Neural progenitor cell (in vitro differentiated cells): ENCODE measurements around the gene ZNF516. TPM values are rescaled to one million over a fixed set of nuclear protein-coding genes. Genes with fewer than 3 reads are reported as not detected.

Experiments used
- DNase-seq: peaks from one replicate; pipeline ENCODE4 v3.0.0-alpha.2; 2016; ENCODE audit warnings: low spot score
- H2AFZ ChIP-seq: fragments of 200-600 bp; sonication (generic); replicated peaks from 2 replicates; pipeline ENCODE4 v1.6.1; 2016; ENCODE audit warnings: antibody characterized with exemption
- H3F3A ChIP-seq: fragments of 200-600 bp; sonication (generic); 2 replicates; pipeline ENCODE4 v1.6.1; 2016; ENCODE audit warnings: antibody characterized with exemption, low read depth
- H3K27ac ChIP-seq: fragments of 200-600 bp; sonication (generic); 2 replicates; pipeline ENCODE4 v1.5.1; 2016; ENCODE audit warnings: mild to moderate bottlenecking
- H3K27me3 ChIP-seq: fragments of 200-600 bp; sonication (generic); 2 replicates; pipeline ENCODE4 v1.6.1; 2016; ENCODE audit warnings: mild to moderate bottlenecking, moderate library complexity
- H3K36me3 ChIP-seq: fragments of 200-600 bp; sonication (generic); 2 replicates; pipeline ENCODE4 v1.5.1; 2016
- H3K4me1 ChIP-seq: fragments of 200-600 bp; sonication (generic); 2 replicates; pipeline ENCODE4 v1.6.1; 2016; ENCODE audit warnings: mixed run types
- H3K4me2 ChIP-seq: fragments of 200-600 bp; sonication (generic); 2 replicates; pipeline ENCODE4 v1.6.1; 2016
- H3K4me3 ChIP-seq: fragments of 200-600 bp; sonication (generic); 2 replicates; pipeline ENCODE4 v1.5.1; 2016
- H3K79me2 ChIP-seq: fragments of 200-600 bp; sonication (generic); 2 replicates; pipeline ENCODE4 v1.6.1; 2016; ENCODE audit warnings: low read depth
- H3K9ac ChIP-seq: fragments of 200-600 bp; sonication (generic); 2 replicates; pipeline ENCODE4 v1.6.1; 2016
- H3K9me3 ChIP-seq: fragments of 200-600 bp; sonication (generic); 2 replicates; pipeline ENCODE4 v1.5.1; 2016; ENCODE audit warnings: low read depth
- H4K20me1 ChIP-seq: fragments of 200-600 bp; sonication (generic); 2 replicates; pipeline ENCODE4 v1.6.1; 2016; ENCODE audit warnings: low read depth
- H3K27ac Mint-ChIP-seq: 3 replicates; pipeline ENCODE4 v1.8.0; 2021; ENCODE audit warnings: mixed read lengths
- H3K27me3 Mint-ChIP-seq: 2 replicates; pipeline ENCODE4 v1.8.0; 2022; ENCODE audit warnings: low read depth, mild to moderate bottlenecking, inconsistent platforms, moderate library complexity, mixed read lengths; ENCODE audit not compliant: insufficient read depth
- H3K36me3 Mint-ChIP-seq: 3 replicates; pipeline ENCODE4 v1.8.0; 2021; ENCODE audit warnings: mixed read lengths
- H3K4me1 Mint-ChIP-seq: 3 replicates; pipeline ENCODE4 v1.8.0; 2021; ENCODE audit warnings: mixed read lengths
- H3K4me3 Mint-ChIP-seq: 3 replicates; pipeline ENCODE4 v1.8.0; 2021; ENCODE audit warnings: mild to moderate bottlenecking, moderate library complexity, mixed read lengths
- H3K9me3 Mint-ChIP-seq: 3 replicates; pipeline ENCODE4 v1.8.0; 2020; ENCODE audit warnings: mixed read lengths
- EZH2 ChIP-seq: fragments of 200-600 bp; sonication (generic); IDR thresholded peaks from 2 replicates; pipeline ENCODE4 v1.6.1; 2017; ENCODE audit warnings: antibody characterized with exemption, mild to moderate bottlenecking, moderate library complexity
- EZH2phosphoT487 ChIP-seq: fragments of 200-600 bp; sonication (generic); IDR thresholded peaks from 2 replicates; pipeline ENCODE4 v1.6.1; 2017; ENCODE audit warnings: antibody characterized with exemption
- total RNA-seq: library from RNA; depleted of rRNA; stranded (reverse); fragments of >200 nt; gene quantifications from 2 replicates; pipeline ENCODE4 v1.2.3, GENCODE V29; 2015; ENCODE audit warnings: low replicate concordance
- TF ChIP-seq, protein P1 (sequence below): fragments of 200-600 bp; sonication (generic); IDR thresholded peaks from 2 replicates; pipeline ENCODE4 v1.5.1; 2017; ENCODE audit warnings: antibody characterized with exemption, mild to moderate bottlenecking

Gene ZNF516
- total RNA-seq, 1 donor from 2014 or later, result 45.5 TPM

DNA sequence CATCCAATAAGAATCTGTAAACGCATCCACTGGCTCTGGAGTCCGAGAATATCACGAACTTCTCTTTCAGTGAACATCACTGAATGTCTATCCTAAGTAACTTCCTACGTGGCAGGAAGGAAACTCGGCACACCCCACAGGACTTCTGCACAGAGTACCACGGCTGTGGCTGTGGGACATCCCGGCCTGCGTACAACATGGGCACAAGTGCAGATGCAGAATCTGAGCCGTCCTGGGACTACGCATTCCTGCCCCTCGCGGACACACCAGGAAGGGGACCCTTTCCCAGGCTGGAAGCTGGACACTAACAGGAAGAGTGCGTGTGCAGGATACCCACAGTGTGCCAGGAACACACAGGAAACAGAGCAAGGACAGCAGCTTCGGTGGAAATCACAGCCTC is 60.6 kb downstream of the ZNF516 start:
- H3K4me2 ChIP-seq, result no peak overlapping the region
- no peak overlapping the region for H3K9ac ChIP-seq
- Mint-ChIP-seq H3K27ac (no peak overlapping the region), H3K4me3 (no peak overlapping the region), H3K4me1 (peaks cover 30% of the 10 kb centered on the region), H3K36me3 (peaks cover 73% of the 10 kb centered on the region), H3K9me3 (peaks cover 33% of the 10 kb centered on the region), H3K27me3 (peaks cover 6% of the 10 kb centered on the region)
- H3K9me3 ChIP-seq, result no peaks in the 10 kb centered on the region
- DNase-seq, result no peak
- peaks cover 100% of the 10 kb centered on the region for H3K79me2 ChIP-seq
- H3K4me1 ChIP-seq, result no peaks in the 10 kb centered on the region
- H3F3A ChIP-seq, result peaks cover 2% of the 10 kb centered on the region
- no peak overlapping the region for H3K27ac ChIP-seq
- no peak for TF ChIP-seq EZH2
- TF ChIP-seq EZH2phosphoT487, result no peak
- TF ChIP-seq, protein P1, sequence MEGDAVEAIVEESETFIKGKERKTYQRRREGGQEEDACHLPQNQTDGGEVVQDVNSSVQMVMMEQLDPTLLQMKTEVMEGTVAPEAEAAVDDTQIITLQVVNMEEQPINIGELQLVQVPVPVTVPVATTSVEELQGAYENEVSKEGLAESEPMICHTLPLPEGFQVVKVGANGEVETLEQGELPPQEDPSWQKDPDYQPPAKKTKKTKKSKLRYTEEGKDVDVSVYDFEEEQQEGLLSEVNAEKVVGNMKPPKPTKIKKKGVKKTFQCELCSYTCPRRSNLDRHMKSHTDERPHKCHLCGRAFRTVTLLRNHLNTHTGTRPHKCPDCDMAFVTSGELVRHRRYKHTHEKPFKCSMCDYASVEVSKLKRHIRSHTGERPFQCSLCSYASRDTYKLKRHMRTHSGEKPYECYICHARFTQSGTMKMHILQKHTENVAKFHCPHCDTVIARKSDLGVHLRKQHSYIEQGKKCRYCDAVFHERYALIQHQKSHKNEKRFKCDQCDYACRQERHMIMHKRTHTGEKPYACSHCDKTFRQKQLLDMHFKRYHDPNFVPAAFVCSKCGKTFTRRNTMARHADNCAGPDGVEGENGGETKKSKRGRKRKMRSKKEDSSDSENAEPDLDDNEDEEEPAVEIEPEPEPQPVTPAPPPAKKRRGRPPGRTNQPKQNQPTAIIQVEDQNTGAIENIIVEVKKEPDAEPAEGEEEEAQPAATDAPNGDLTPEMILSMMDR, result no peak
- H3K36me3 ChIP-seq, result peaks cover 14% of the 10 kb centered on the region
- H3K4me3 ChIP-seq, result no peak overlapping the region
- H2AFZ ChIP-seq, result no peak overlapping the region
- H4K20me1 ChIP-seq, result peaks cover 100% of the 10 kb centered on the region
- no peaks in the 10 kb centered on the region for H3K27me3 ChIP-seq

DNA sequence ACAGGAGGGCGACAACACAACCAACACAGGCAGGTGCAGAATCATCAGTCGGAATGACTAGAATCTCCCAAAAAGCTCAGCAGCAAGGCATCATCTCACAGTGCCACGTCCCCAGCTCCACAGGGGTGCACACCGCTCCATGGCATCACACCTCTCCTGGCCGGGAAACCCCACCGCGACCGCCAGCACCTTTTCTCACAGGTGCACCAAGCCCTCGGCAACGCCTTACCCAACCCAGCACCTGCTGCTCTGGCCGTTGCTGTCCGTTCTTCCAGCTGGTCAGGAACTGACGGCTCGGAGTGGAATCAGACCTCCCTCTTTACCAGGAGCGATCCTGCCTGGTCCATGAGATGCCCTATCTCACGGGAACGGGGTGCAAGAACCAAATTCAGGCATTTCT is 61.3 kb downstream of the ZNF516 start:
- peaks cover 74% of the 10 kb centered on the region for H3K36me3 Mint-ChIP-seq
- H3K4me1 Mint-ChIP-seq, result peaks cover 29% of the 10 kb centered on the region
- H4K20me1 ChIP-seq, result peaks cover 100% of the 10 kb centered on the region
- TF ChIP-seq EZH2phosphoT487, result no peak
- no peak overlapping the region for H3K4me3 Mint-ChIP-seq
- no peak overlapping the region for H3K27ac ChIP-seq
- no peaks in the 10 kb centered on the region for H3K4me1 ChIP-seq
- H3K9me3 ChIP-seq, result no peaks in the 10 kb centered on the region
- no peak overlapping the region for H3K4me2 ChIP-seq
- no peak overlapping the region for H3K27ac Mint-ChIP-seq
- no peak overlapping the region for H3K4me3 ChIP-seq
- no peak for DNase-seq
- peaks cover 100% of the 10 kb centered on the region for H3K79me2 ChIP-seq
- no peak overlapping the region for H3K9ac ChIP-seq
- no peaks in the 10 kb centered on the region for H3K27me3 ChIP-seq
- no peak overlapping the region for H2AFZ ChIP-seq
- peaks cover 35% of the 10 kb centered on the region for H3K9me3 Mint-ChIP-seq
- peaks cover 7% of the 10 kb centered on the region for H3K36me3 ChIP-seq
- no peaks in the 10 kb centered on the region for H3F3A ChIP-seq
- peaks cover 6% of the 10 kb centered on the region for H3K27me3 Mint-ChIP-seq

DNA sequence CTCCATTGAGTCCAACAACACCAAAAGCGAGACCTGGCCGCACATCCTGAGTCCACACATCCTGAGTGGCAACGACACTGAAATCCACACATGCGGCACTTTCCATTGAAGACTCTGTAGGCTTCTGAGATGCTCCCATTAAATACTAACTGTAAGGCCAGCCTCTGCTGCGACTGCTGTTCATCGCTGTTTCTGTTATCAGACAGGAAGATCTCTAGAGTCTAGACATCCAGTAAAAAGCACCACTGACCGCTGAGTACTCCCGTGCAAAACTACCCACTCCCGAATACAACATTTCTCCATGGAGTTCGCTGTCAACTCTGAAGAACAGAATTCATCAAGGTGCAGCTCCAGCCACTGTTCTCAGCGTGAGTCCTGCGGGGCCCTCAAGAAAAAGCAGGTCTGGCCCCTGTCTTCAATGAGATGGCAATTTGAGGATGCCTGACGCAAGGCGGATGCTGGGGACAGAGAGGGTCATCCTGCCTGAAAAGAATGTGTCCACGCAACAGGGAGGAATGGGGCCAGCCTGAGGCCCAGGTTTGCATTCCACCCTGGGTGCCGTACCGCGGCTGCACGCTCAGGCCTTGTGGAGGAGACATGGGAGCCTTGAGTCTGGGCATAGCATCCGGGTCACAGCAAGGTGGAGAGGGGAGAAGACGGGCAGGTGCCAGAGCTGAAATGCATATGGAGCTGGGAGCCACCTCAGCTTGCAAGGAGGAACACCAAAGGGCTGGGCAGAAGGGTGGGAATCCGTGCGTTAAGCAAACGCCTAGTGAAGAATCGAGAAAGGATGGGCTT is 61.9 kb downstream of the ZNF516 start:
- no peak for DNase-seq
- no peak overlapping the region for H3K27ac Mint-ChIP-seq
- Histone ChIP-seq H3K36me3 (peaks cover 1% of the 10 kb centered on the region), H3K79me2 (peaks cover 100% of the 10 kb centered on the region), H4K20me1 (peaks cover 100% of the 10 kb centered on the region), H3K4me1 (no peaks in the 10 kb centered on the region), H3K27ac (no peak overlapping the region), H3K9ac (no peak overlapping the region), H3K9me3 (no peaks in the 10 kb centered on the region), H3K27me3 (no peaks in the 10 kb centered on the region), H3K4me2 (no peak overlapping the region), H3K4me3 (no peak overlapping the region), H2AFZ (no peak overlapping the region), H3F3A (no peaks in the 10 kb centered on the region)
- peaks cover 8% of the 10 kb centered on the region for H3K27me3 Mint-ChIP-seq
- TF ChIP-seq EZH2phosphoT487, result no peak
- TF ChIP-seq EZH2, result no peak
- TF ChIP-seq, protein P1, result no peak
- H3K4me1 Mint-ChIP-seq, result peaks cover 34% of the 10 kb centered on the region
- peaks cover 39% of the 10 kb centered on the region for H3K9me3 Mint-ChIP-seq
- H3K4me3 Mint-ChIP-seq, result no peak overlapping the region
- H3K36me3 Mint-ChIP-seq, result peaks cover 72% of the 10 kb centered on the region

DNA sequence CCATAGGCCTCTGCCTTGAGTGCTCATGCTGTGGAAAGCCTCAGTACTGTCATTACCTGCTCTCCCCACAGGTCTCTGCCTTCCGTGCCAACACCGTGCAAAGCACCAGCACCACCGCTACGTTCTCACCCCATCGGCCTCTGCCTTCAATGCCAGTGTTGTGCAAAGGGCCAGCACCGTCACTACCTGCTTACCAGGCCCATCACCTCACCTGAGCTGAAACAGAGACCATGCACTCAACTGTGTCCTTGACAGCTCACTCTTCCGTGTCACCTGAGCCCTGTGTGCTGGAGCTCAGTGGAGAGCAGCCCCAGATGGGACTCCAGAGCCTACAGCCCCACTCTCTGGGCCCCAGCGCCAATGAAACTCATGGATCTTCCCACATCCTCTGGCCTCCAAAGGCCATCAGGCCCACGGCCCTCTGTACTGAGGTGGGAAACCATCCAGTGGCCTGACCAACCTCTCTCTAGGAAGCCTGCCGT is 62.7 kb downstream of the ZNF516 start:
- Histone ChIP-seq H3K9me3 (no peaks in the 10 kb centered on the region), H2AFZ (no peak overlapping the region), H3K79me2 (peaks cover 99% of the 10 kb centered on the region), H3F3A (no peaks in the 10 kb centered on the region), H3K36me3 (no peaks in the 10 kb centered on the region), H3K4me3 (no peak overlapping the region), H3K27ac (no peak overlapping the region), H3K4me2 (no peak overlapping the region), H3K27me3 (no peaks in the 10 kb centered on the region), H4K20me1 (peaks cover 100% of the 10 kb centered on the region), H3K9ac (no peak overlapping the region), H3K4me1 (no peaks in the 10 kb centered on the region)
- TF ChIP-seq EZH2phosphoT487, result no peak
- no peak for TF ChIP-seq EZH2
- TF ChIP-seq, protein P1, result no peak
- no peak overlapping the region for H3K27ac Mint-ChIP-seq
- H3K4me1 Mint-ChIP-seq, result peaks cover 34% of the 10 kb centered on the region
- peaks cover 66% of the 10 kb centered on the region for H3K36me3 Mint-ChIP-seq
- H3K9me3 Mint-ChIP-seq, result peaks cover 39% of the 10 kb centered on the region
- H3K27me3 Mint-ChIP-seq, result peaks cover 6% of the 10 kb centered on the region
- no peak for DNase-seq
- H3K4me3 Mint-ChIP-seq, result no peak overlapping the region
